Mesenchymal stem cell (in vitro differentiated cells and primary cell): ENCODE measurements around the gene SPTBN1.

ENCODE experiments used
- DNase-seq: peaks from one replicate; pipeline ENCODE4 v3.0.0-alpha.2; 2013
- H2AFZ ChIP-seq: one replicate; pipeline ENCODE4 v1.6.1; 2013; ENCODE audit warnings: low read depth, mild to moderate bottlenecking, control low read depth, inconsistent platforms, low read length, moderate library complexity
- H2AK5ac ChIP-seq: 2 replicates; pipeline ENCODE4 v1.6.1; 2013; ENCODE audit warnings: low read length, moderate library complexity, mild to moderate bottlenecking, inconsistent platforms; ENCODE audit not compliant: severe bottlenecking
- H2BK120ac ChIP-seq: one replicate; pipeline ENCODE4 v1.6.1; 2013; ENCODE audit warnings: low read depth, mild to moderate bottlenecking, inconsistent platforms, low read length, moderate library complexity
- H2BK12ac ChIP-seq, 2 experiments: one replicate each; pipeline ENCODE4 v1.6.1; 2013; ENCODE audit warnings: inconsistent platforms in 2 of 2, low read length in 2 of 2, mild to moderate bottlenecking in 2 of 2, moderate library complexity in 2 of 2, control low read depth in 1 of 2
- H2BK15ac ChIP-seq: one replicate; pipeline ENCODE4 v1.6.1; 2013; ENCODE audit warnings: mild to moderate bottlenecking, low read depth, inconsistent platforms; ENCODE audit not compliant: poor library complexity, severe bottlenecking
- H2BK5ac ChIP-seq: 2 replicates; pipeline ENCODE4 v1.6.1; 2013; ENCODE audit warnings: low read depth, mild to moderate bottlenecking, low read length, control low read depth, inconsistent platforms; ENCODE audit not compliant: poor library complexity, severe bottlenecking
- H3K14ac ChIP-seq, 2 experiments: one replicate each; pipeline ENCODE4 v1.6.1; 2013; ENCODE audit warnings: inconsistent platforms in 2 of 2, low read length in 2 of 2, control low read depth in 1 of 2, mild to moderate bottlenecking in 1 of 2, moderate library complexity in 1 of 2
- H3K18ac ChIP-seq, 2 experiments: one replicate each; pipeline ENCODE4 v1.6.1; 2013; ENCODE audit warnings: inconsistent platforms in 2 of 2, low read length in 2 of 2, control low read depth in 1 of 2, low read depth in 1 of 2, mild to moderate bottlenecking in 1 of 2
- H3K23ac ChIP-seq, 2 experiments: one replicate each; pipeline ENCODE4 v1.6.1; 2013; ENCODE audit warnings: inconsistent platforms in 2 of 2, low read length in 2 of 2, mild to moderate bottlenecking in 2 of 2, moderate library complexity in 2 of 2, control low read depth in 1 of 2
- H3K27ac ChIP-seq: 2 replicates; pipeline ENCODE4 v1.5.1; 2013; ENCODE audit warnings: mild to moderate bottlenecking, moderate library complexity, low read length, control low read depth, inconsistent platforms; ENCODE audit not compliant: poor library complexity, severe bottlenecking
- H3K27me3 ChIP-seq, 2 experiments: 2 replicates each; pipeline versions ENCODE4 v1.6.1 to v1.7.0; 2013; ENCODE audit warnings: low read length in 2 of 2, mild to moderate bottlenecking in 2 of 2, moderate library complexity in 2 of 2, control low read depth in 1 of 2, inconsistent platforms in 1 of 2; ENCODE audit not compliant: control insufficient read depth in 1 of 2, insufficient read depth in 1 of 2
- H3K36me3 ChIP-seq, 2 experiments: 2 replicates each; pipeline versions ENCODE4 v1.6.1 to v1.7.0; 2013; ENCODE audit warnings: low read length in 2 of 2, control low read depth in 1 of 2, inconsistent platforms in 1 of 2, low read depth in 1 of 2, mild to moderate bottlenecking in 1 of 2; ENCODE audit not compliant: insufficient read depth in 2 of 2, control insufficient read depth in 1 of 2
- H3K4ac ChIP-seq, 2 experiments: one replicate each; pipeline ENCODE4 v1.6.1; 2013; ENCODE audit warnings: inconsistent platforms in 2 of 2, low read length in 2 of 2, mild to moderate bottlenecking in 2 of 2, moderate library complexity in 2 of 2, control low read depth in 1 of 2, low read depth in 1 of 2
- H3K4me1 ChIP-seq: 2 replicates; pipeline ENCODE4 v1.6.1; 2013; ENCODE audit warnings: low read depth, low read length, control low read depth; ENCODE audit not compliant: control insufficient read depth, insufficient read depth
- H3K4me2 ChIP-seq: 2 replicates; pipeline ENCODE4 v1.6.1; 2013; ENCODE audit warnings: low read length, mild to moderate bottlenecking, inconsistent platforms; ENCODE audit not compliant: poor library complexity, severe bottlenecking
- H3K4me3 ChIP-seq, 2 experiments: 2 replicates each; pipeline versions ENCODE4 v1.5.1 to v1.7.0; 2013; ENCODE audit warnings: low read length in 2 of 2, mild to moderate bottlenecking in 2 of 2, control low read depth in 1 of 2, low read depth in 1 of 2; ENCODE audit not compliant: insufficient read depth in 1 of 2
- H3K79me1 ChIP-seq: replicated peaks from 2 replicates; pipeline ENCODE4 v1.6.1; 2013; ENCODE audit warnings: mild to moderate bottlenecking, control low read depth, low read length, inconsistent platforms; ENCODE audit not compliant: poor library complexity, severe bottlenecking
- H3K9ac ChIP-seq: 2 replicates; pipeline ENCODE4 v1.7.0; 2013; ENCODE audit warnings: mild to moderate bottlenecking, low read length, moderate library complexity
- H3K9me3 ChIP-seq: 2 replicates; pipeline ENCODE4 v1.7.0; 2013; ENCODE audit warnings: mild to moderate bottlenecking, low read length; ENCODE audit not compliant: control insufficient read depth
- H4K8ac ChIP-seq: one replicate; pipeline ENCODE4 v1.6.1; 2013; ENCODE audit warnings: inconsistent platforms, mild to moderate bottlenecking, low read length, moderate library complexity
- H4K91ac ChIP-seq: one replicate; pipeline ENCODE4 v1.6.1; 2013; ENCODE audit warnings: mild to moderate bottlenecking, low read length, inconsistent platforms
- WGBS: methylation state at CpG from one replicate; pipeline ENCODE4 v1.1.7; 2013; ENCODE audit warnings: mixed read lengths; 5-methylcytosine and 5-hydroxymethylcytosine counted together

The SPTBN1 gene

GRCh38 chr2:54631755-54632154, 175.6 kb downstream of the SPTBN1 start:
- 89% methylated on average over 4 of the region's 4 CpGs for WGBS
- no peak overlapping the region for H3K14ac ChIP-seq
- no peak overlapping the region for H3K4ac ChIP-seq

GRCh38 chr2:54632733-54633692, 176.9 kb downstream of the SPTBN1 start:
- H3K23ac ChIP-seq = peak overlapping the region in 1 of 2 experiments; percentile 23
- peak overlapping the region; percentile 63 for H2AK5ac ChIP-seq
- peak; percentile 68 for DNase-seq
- no peaks in the 10 kb centered on the region for H3K27me3 ChIP-seq
- H3K79me1 ChIP-seq = peaks cover 11% of the 10 kb centered on the region
- 89% methylated on average over 12 of the region's 12 CpGs for WGBS
- H2BK12ac ChIP-seq = peak overlapping the region in 1 of 2 experiments; percentile 10
- no peak overlapping the region for H3K4me3 ChIP-seq
- H3K9me3 ChIP-seq = no peaks in the 10 kb centered on the region
- H2BK120ac ChIP-seq = no peak overlapping the region
- H3K18ac ChIP-seq = peak overlapping the region in 1 of 2 experiments; percentile 13
- peaks cover 30% of the 10 kb centered on the region for H3K4me1 ChIP-seq
- H2BK15ac ChIP-seq = no peak overlapping the region
- no peak overlapping the region for H4K91ac ChIP-seq
- H3K4me2 ChIP-seq = no peak overlapping the region
- H4K8ac ChIP-seq = no peak overlapping the region
- H3K27ac ChIP-seq = peak overlapping the region; percentile 48
- H3K4ac ChIP-seq = no peak overlapping the region
- no peak overlapping the region for H3K14ac ChIP-seq
- no peak overlapping the region for H2AFZ ChIP-seq
- H3K9ac ChIP-seq = no peak overlapping the region
- H2BK5ac ChIP-seq = no peak overlapping the region
- H3K36me3 ChIP-seq = peaks cover 46 to 84% of the 10 kb centered on the region in 2 experiments

More at GRCh38 chr2:54631755-54632154, 175.6 kb downstream of the SPTBN1 start:
- no peak overlapping the region for H3K27ac ChIP-seq
- H2BK15ac ChIP-seq = no peak overlapping the region
- H2BK12ac ChIP-seq = no peak overlapping the region
- no peak overlapping the region for H2AFZ ChIP-seq
- H3K36me3 ChIP-seq = peaks cover 49 to 83% of the 10 kb centered on the region in 2 experiments
- no peak overlapping the region for H3K4me2 ChIP-seq
- no peaks in the 10 kb centered on the region for H3K27me3 ChIP-seq
- H3K4me1 ChIP-seq = peaks cover 28% of the 10 kb centered on the region
- H3K9ac ChIP-seq = no peak overlapping the region
- no peak for DNase-seq
- H3K18ac ChIP-seq = no peak overlapping the region
- peaks cover 11% of the 10 kb centered on the region for H3K79me1 ChIP-seq
- no peak overlapping the region for H2AK5ac ChIP-seq
- no peak overlapping the region for H4K8ac ChIP-seq
- no peak overlapping the region for H3K23ac ChIP-seq
- H3K9me3 ChIP-seq = no peaks in the 10 kb centered on the region
- H2BK5ac ChIP-seq = no peak overlapping the region
- H4K91ac ChIP-seq = no peak overlapping the region
- no peak overlapping the region for H2BK120ac ChIP-seq
- H3K4me3 ChIP-seq = no peak overlapping the region

GRCh38 chr2:54634021-54634420, 177.9 kb downstream of the SPTBN1 start:
- H3K9ac ChIP-seq = no peak overlapping the region

More at GRCh38 chr2:54634021-54634420, 177.9 kb downstream of the SPTBN1 start:
- Histone ChIP-seq H3K36me3 (peaks cover 39 to 84% of the 10 kb centered on the region in 2 experiments), H2BK15ac (no peak overlapping the region), H2AK5ac (no peak overlapping the region), H3K4me2 (no peak overlapping the region), H3K27me3 (no peaks in the 10 kb centered on the region), H4K91ac (no peak overlapping the region), H3K18ac (no peak overlapping the region), H3K4me1 (peaks cover 30% of the 10 kb centered on the region), H2BK120ac (no peak overlapping the region), H4K8ac (no peak overlapping the region), H2BK12ac (no peak overlapping the region), H3K9me3 (no peaks in the 10 kb centered on the region), H3K14ac (no peak overlapping the region), H3K23ac (no peak overlapping the region), H3K4ac (peak overlapping the region in 1 of 2 experiments; percentile 35), H3K27ac (peak overlapping the region; percentile 95), H2AFZ (no peak overlapping the region), H2BK5ac (no peak overlapping the region), H3K79me1 (peaks cover 12% of the 10 kb centered on the region), H3K4me3 (no peak overlapping the region)
- 84% methylated on average over 3 of the region's 3 CpGs for WGBS
- no peak for DNase-seq
